Measurements from ENCODE around the gene KLHL29. TPM values are rescaled to one million over a fixed set of nuclear protein-coding genes. Genes with fewer than 3 reads are reported as not detected.

KLHL29 gene
- total RNA-seq, 1 donor from 2014 or later, result 17.5 TPM

DNA sequence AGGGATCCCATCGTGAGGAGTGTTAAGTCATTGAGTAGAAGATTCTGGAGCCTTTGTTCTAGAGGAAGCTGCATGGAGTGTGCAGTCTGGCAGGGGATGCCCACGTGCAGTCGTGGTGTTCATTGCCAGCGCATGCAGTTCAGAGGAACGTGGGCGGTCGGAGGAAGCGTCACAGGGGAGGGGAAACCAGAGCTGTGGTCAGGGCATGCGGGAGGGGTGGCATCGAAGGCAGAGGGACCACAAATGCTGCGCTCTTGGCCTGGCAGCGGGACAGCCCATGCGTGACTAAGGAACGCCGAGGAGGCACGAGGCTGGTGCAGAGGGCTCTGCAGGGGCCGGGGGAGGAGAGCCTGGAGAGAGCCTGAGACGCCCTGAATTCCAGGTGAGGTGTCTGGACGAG lies 141.1 kb downstream of the KLHL29 start:
- H3K9me3 Mint-ChIP-seq (ENCODE audit: unreplicated experiment), result no peaks in the 10 kb centered on the region
- H3K4me3 Mint-ChIP-seq (ENCODE audit: unreplicated experiment), result no peak overlapping the region
- peaks cover 4% of the 10 kb centered on the region for H3K27me3 Mint-ChIP-seq (ENCODE audit: unreplicated experiment)
- DNase-seq (ENCODE audit: low spot score), result no peak
- H3K36me3 Mint-ChIP-seq (ENCODE audit: low read depth, unreplicated experiment), result peaks cover 3% of the 10 kb centered on the region
- peaks cover 16% of the 10 kb centered on the region for H3K4me1 Mint-ChIP-seq (ENCODE audit: unreplicated experiment)
- peak overlapping the region; percentile 67 for H3K27ac Mint-ChIP-seq (ENCODE audit: unreplicated experiment)
- TF ChIP-seq CTCF (IDR thresholded peaks at IDR 0.05; ENCODE audit: unreplicated experiment), result no peak

DNA sequence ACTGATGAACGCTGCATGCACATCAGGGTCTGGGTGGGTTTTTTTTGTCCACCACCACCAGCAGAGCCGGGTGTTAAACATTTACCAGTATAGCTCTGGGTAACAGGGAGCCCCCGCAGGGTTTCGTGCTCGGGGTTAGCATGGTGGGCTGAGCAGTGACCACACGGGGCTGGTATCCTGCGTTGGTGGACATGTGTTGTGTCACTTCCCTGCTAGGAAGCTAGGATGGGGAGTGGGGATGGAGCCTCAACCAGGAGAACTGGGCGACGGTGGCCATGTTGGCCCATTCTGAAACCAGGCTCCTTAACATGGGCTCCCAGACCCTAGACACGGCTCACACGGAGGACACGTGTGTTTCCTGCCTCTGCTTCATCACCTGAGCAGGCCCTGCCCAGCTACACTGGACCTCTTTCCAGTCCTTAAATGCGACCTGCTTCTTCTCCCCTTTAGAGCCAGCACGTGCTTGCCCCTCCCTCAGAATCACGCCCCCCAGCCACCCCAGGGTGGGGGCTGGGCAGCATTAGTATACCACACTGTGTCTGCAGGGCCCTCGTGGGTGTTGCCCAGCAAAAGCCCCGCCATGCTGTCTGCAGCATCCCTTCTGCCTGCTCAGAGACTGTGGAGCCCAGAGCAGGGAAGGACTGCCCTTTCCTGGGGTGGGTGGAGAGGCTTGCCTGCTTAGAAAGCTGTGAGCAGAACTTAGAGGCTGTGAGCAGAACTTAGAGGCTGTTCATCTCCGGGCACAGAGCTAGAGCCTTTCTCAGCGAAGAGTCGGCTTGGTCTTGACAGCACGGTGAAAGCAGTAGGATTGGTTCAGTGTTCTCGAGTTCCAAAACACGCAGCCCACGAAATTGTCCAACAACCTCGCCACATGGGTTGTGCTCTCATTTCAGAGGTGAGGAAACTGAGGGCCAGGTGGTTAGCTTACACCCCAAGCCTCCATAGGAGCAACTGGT lies 142.1 kb downstream of the KLHL29 start:
- no peak overlapping the region for H3K27ac Mint-ChIP-seq (ENCODE audit: unreplicated experiment)
- peaks cover 8% of the 10 kb centered on the region for H3K27me3 Mint-ChIP-seq (ENCODE audit: unreplicated experiment)
- no peak overlapping the region for H3K4me3 Mint-ChIP-seq (ENCODE audit: unreplicated experiment)
- no peak for DNase-seq (ENCODE audit: low spot score)
- peaks cover 16% of the 10 kb centered on the region for H3K4me1 Mint-ChIP-seq (ENCODE audit: unreplicated experiment)
- TF ChIP-seq CTCF (IDR thresholded peaks at IDR 0.05; ENCODE audit: unreplicated experiment), result no peak
- no peaks in the 10 kb centered on the region for H3K9me3 Mint-ChIP-seq (ENCODE audit: unreplicated experiment)
- H3K36me3 Mint-ChIP-seq (ENCODE audit: low read depth, unreplicated experiment), result peaks cover 3% of the 10 kb centered on the region

DNA sequence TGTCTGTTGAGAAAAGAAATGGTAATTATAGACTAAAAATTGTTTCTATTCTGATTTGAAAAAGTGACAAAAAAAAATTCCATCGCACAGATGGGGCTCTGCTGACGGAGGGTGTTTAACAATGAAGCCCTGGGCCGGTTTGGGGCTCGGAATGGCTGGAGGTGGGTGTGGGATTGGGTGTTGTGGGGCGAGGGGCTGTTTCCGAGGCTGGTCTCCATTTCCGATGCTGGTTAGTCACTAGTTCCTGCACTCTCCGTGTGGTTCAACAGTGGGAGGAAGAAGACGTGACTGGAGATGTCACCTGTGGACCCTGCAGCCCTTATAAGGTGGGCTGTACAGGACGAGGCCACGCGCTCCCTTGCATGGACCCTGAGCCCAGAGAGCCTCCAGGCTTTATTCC lies 143.2 kb downstream of the KLHL29 start:
- no peak for TF ChIP-seq CTCF (IDR thresholded peaks at IDR 0.05; ENCODE audit: unreplicated experiment)
- DNase-seq (ENCODE audit: low spot score), result no peak
- H3K9me3 Mint-ChIP-seq (ENCODE audit: unreplicated experiment), result no peaks in the 10 kb centered on the region
- H3K4me3 Mint-ChIP-seq (ENCODE audit: unreplicated experiment), result no peak overlapping the region
- H3K36me3 Mint-ChIP-seq (ENCODE audit: low read depth, unreplicated experiment), result peaks cover 3% of the 10 kb centered on the region
- peaks cover 10% of the 10 kb centered on the region for H3K27me3 Mint-ChIP-seq (ENCODE audit: unreplicated experiment)
- H3K4me1 Mint-ChIP-seq (ENCODE audit: unreplicated experiment), result peaks cover 16% of the 10 kb centered on the region
- H3K27ac Mint-ChIP-seq (ENCODE audit: unreplicated experiment), result no peak overlapping the region

GRCh38 chr2:23528690-23529089 lies 143.7 kb downstream of the KLHL29 start:
- DNase-seq (ENCODE audit: low spot score), result no peak
- TF ChIP-seq CTCF (IDR thresholded peaks at IDR 0.05; ENCODE audit: unreplicated experiment), result no peak
- peaks cover 3% of the 10 kb centered on the region for H3K36me3 Mint-ChIP-seq (ENCODE audit: low read depth, unreplicated experiment)
- H3K27me3 Mint-ChIP-seq (ENCODE audit: unreplicated experiment), result peaks cover 10% of the 10 kb centered on the region
- no peak overlapping the region for H3K4me3 Mint-ChIP-seq (ENCODE audit: unreplicated experiment)
- H3K9me3 Mint-ChIP-seq (ENCODE audit: unreplicated experiment), result no peaks in the 10 kb centered on the region
- H3K27ac Mint-ChIP-seq (ENCODE audit: unreplicated experiment), result no peak overlapping the region
- H3K4me1 Mint-ChIP-seq (ENCODE audit: unreplicated experiment), result peaks cover 16% of the 10 kb centered on the region

- no peaks in the 10 kb centered on the region for H3K9me3 Mint-ChIP-seq (ENCODE audit: unreplicated experiment)
- H3K27ac Mint-ChIP-seq (ENCODE audit: unreplicated experiment), result no peak overlapping the region
- H3K27me3 Mint-ChIP-seq (ENCODE audit: unreplicated experiment), result peaks cover 11% of the 10 kb centered on the region
- H3K4me3 Mint-ChIP-seq (ENCODE audit: unreplicated experiment), result no peak overlapping the region
- DNase-seq (ENCODE audit: low spot score), result no peak
- no peak for TF ChIP-seq CTCF (IDR thresholded peaks at IDR 0.05; ENCODE audit: unreplicated experiment)
- peaks cover 17% of the 10 kb centered on the region for H3K4me1 Mint-ChIP-seq (ENCODE audit: unreplicated experiment)
- H3K36me3 Mint-ChIP-seq (ENCODE audit: low read depth, unreplicated experiment), result peaks cover 3% of the 10 kb centered on the region
These were observed 144.7 kb downstream of the KLHL29 start for GRCh38 chr2:23529659-23530058.

All from endothelial cell (in vitro differentiated cells).